Transverse colon (tissue), 4 donors: Measurements from ENCODE around the gene MYO18B. TPM values are rescaled to one million over a fixed set of nuclear protein-coding genes. Genes with fewer than 3 reads are reported as not detected.

Experiments
- DNase-seq: peaks from one replicate; pipeline ENCODE4 v3.0.0-alpha.2; 2019
- H3K27ac ChIP-seq, 4 donors: fragments of 200-600 bp; sonication (generic); 2 replicates each; pipeline ENCODE4 v1.5.1; 2016 to 2018; ENCODE audit warnings: inconsistent platforms in 4 of 4
- H3K27me3 ChIP-seq: fragments of 200-600 bp; sonication (generic); 2 replicates; pipeline ENCODE4 v1.5.1; 2017; ENCODE audit warnings: inconsistent platforms
- H3K36me3 ChIP-seq, 4 donors: fragments of 200-600 bp; sonication (generic); 2 replicates each; pipeline ENCODE4 v1.5.1; 2017 to 2019; ENCODE audit warnings: inconsistent platforms in 4 of 4
- H3K4me1 ChIP-seq, 4 donors: fragments of 200-600 bp; sonication (generic); 2 replicates each; pipeline ENCODE4 v1.5.1; 2017 to 2020; ENCODE audit warnings: inconsistent platforms in 4 of 4
- H3K4me3 ChIP-seq, 4 donors: fragments of 200-600 bp; sonication (generic); 1 replicate in 1 of 4; 2 replicates in 3 of 4; pipeline versions ENCODE4 v1.5.1 to v1.6.1; 2017 to 2019; ENCODE audit warnings: inconsistent platforms in 4 of 4
- H3K9me3 ChIP-seq, 2 donors: fragments of 200-600 bp; sonication (generic); 2 replicates each; pipeline ENCODE4 v1.5.1; 2017 to 2019; ENCODE audit warnings: inconsistent platforms in 2 of 2
- EP300 ChIP-seq: sonication (generic); formaldehyde crosslinking; IDR thresholded peaks from one replicate; pipeline ENCODE4 v1.6.1; 2017; ENCODE audit warnings: antibody characterized with exemption, low read depth
- POLR2A ChIP-seq: fragments of 450-650 bp; IDR thresholded peaks from one replicate; pipeline ENCODE4 v1.6.1; 2016; ENCODE audit warnings: antibody characterized with exemption, mild to moderate bottlenecking, moderate library complexity
- POLR2AphosphoS5 ChIP-seq, 3 donors: sonication (generic); formaldehyde crosslinking; IDR thresholded peaks; one replicate each; pipeline ENCODE4 v1.6.1; 2016; ENCODE audit warnings: antibody characterized with exemption in 3 of 3
- WGBS, 2 donors: methylation state at CpG; one replicate each; pipeline ENCODE4 v1.1.5; 2018; ENCODE audit warnings: low coverage in 1 of 2; 5-methylcytosine and 5-hydroxymethylcytosine counted together
- in situ Hi-C, 4 donors: fragments of 200-750 bp; cut with MboI; loops; one replicate each; pipeline versions ENCODE4 v1.15.0 to v1.15.1; 2017; ENCODE audit warnings: low sequenced_read_pairs in 3 of 4, low pct_ligation_motif_present in 1 of 4, low pct_unique_long_range_greater_than_20kb in 1 of 4
- intact Hi-C: fragments of 100-400 bp; cut with DNase I; formaldehyde crosslinking; loops from one replicate; pipeline ENCODE4 v1.15.1; 2023; ENCODE audit warnings: low total_unique reads
- total RNA-seq, 4 donors: library from RNA; depleted of rRNA; stranded (reverse); fragments of >200 nt; gene quantifications; one replicate each; pipeline ENCODE4 v1.1.0, GENCODE V29; 2016
- TF ChIP-seq, protein P1 (sequence below), 5 experiments: fragments of 200-600 bp in 3 of 5; fragments of 450-650 bp in 2 of 5; sonication (generic) in 3 of 5; IDR thresholded peaks; 1 replicate in 2 of 5; 2 replicates in 3 of 5; pipeline ENCODE4 v1.5.1; 2016 to 2017; ENCODE audit warnings: antibody characterized with exemption in 5 of 5, inconsistent platforms in 3 of 5, mild to moderate bottlenecking in 2 of 5, moderate library complexity in 1 of 5

Gene MYO18B
- total RNA-seq, 4 donors from 2014 or later: 0.27 TPM; not detected in 3

DNA sequence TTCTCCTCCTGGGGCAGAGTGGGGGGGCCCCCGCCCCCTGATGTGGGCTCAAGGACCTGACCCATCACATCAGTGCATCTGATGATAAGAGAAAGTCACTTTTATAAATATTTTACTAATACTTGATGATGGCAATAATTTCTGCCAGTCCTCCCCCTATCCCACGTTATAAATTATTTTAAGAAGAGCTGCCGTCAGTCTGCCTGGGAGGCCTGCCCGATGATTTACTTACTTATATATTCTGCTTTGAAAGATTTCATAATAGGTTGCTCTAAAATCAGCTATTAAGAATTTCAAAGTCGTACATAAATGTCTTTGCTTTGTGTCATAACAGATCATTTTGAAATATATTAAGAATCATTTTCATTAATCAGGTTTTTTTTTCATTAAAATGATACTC lies 58.8 kb downstream of the MYO18B start:
- H3K4me1 ChIP-seq: no peaks in the 10 kb centered on the region
- in situ Hi-C loops: no loop called here
- H3K4me3 ChIP-seq: no peak overlapping the region
- H3K9me3 ChIP-seq: no peaks in the 10 kb centered on the region
- no peak overlapping the region for H3K27ac ChIP-seq
- no peak for TF ChIP-seq EP300
- TF ChIP-seq POLR2AphosphoS5 (IDR thresholded peaks at IDR 0.05): no peak
- no peak for TF ChIP-seq POLR2A
- TF ChIP-seq, protein P1, sequence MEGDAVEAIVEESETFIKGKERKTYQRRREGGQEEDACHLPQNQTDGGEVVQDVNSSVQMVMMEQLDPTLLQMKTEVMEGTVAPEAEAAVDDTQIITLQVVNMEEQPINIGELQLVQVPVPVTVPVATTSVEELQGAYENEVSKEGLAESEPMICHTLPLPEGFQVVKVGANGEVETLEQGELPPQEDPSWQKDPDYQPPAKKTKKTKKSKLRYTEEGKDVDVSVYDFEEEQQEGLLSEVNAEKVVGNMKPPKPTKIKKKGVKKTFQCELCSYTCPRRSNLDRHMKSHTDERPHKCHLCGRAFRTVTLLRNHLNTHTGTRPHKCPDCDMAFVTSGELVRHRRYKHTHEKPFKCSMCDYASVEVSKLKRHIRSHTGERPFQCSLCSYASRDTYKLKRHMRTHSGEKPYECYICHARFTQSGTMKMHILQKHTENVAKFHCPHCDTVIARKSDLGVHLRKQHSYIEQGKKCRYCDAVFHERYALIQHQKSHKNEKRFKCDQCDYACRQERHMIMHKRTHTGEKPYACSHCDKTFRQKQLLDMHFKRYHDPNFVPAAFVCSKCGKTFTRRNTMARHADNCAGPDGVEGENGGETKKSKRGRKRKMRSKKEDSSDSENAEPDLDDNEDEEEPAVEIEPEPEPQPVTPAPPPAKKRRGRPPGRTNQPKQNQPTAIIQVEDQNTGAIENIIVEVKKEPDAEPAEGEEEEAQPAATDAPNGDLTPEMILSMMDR (IDR thresholded peaks at IDR 0.05): no peak
- 46% methylated on average over 4 to 5 of the region's 5 CpGs for WGBS, 2 donors
- no peaks in the 10 kb centered on the region for H3K36me3 ChIP-seq
- intact Hi-C loops: loop anchor here (5.0 kb wide), 1 partner anchor 662 kb away; no protein-coding TSS in a partner anchor
- DNase-seq: no peak
- H3K27me3 ChIP-seq: peaks cover 15% of the 10 kb centered on the region

- Histone ChIP-seq H3K4me3 (no peak overlapping the region), H3K27me3 (peaks cover 15% of the 10 kb centered on the region), H3K4me1 (no peaks in the 10 kb centered on the region), H3K27ac (no peak overlapping the region), H3K36me3 (no peaks in the 10 kb centered on the region), H3K9me3 (no peaks in the 10 kb centered on the region)
- intact Hi-C loops: loop anchor here (5.0 kb wide), 1 partner anchor 660 kb away; no protein-coding TSS in a partner anchor
- in situ Hi-C loops: no loop called here
- DNase-seq: no peak
- WGBS, 2 donors: 45 to 50% methylated on average over 2 of the region's 2 CpGs
- TF ChIP-seq POLR2A (no peak), EP300 (no peak), POLR2AphosphoS5 (IDR thresholded peaks at IDR 0.05) (no peak)
- TF ChIP-seq, protein P1 (IDR thresholded peaks at IDR 0.05): no peak
These were observed 60.0 kb downstream of the MYO18B start for GRCh38 chr22:25802018-25802417.

- intact Hi-C loops (loop anchor here (5.0 kb wide), 1 partner anchor 658 kb away; no protein-coding TSS in a partner anchor), in situ Hi-C loops (no loop called here)
- Histone ChIP-seq H3K4me1 (no peaks in the 10 kb centered on the region), H3K27ac (no peak overlapping the region), H3K9me3 (no peaks in the 10 kb centered on the region), H3K27me3 (peaks cover 7% of the 10 kb centered on the region), H3K4me3 (no peak overlapping the region), H3K36me3 (no peaks in the 10 kb centered on the region)
- 89% methylated on average over 6 of the region's 6 CpGs; no CpG with 5 or more reads in 1 of the 2 donors for WGBS, 2 donors
- no peak for TF ChIP-seq EP300
- TF ChIP-seq, protein P1 (IDR thresholded peaks at IDR 0.05): no peak
- no peak for DNase-seq
These were observed 62.7 kb downstream of the MYO18B start for GRCh38 chr22:25804676-25805075.

- intact Hi-C loops: no loop called here
- Histone ChIP-seq H3K36me3 (no peaks in the 10 kb centered on the region), H3K27ac (no peak overlapping the region), H3K27me3 (peaks cover 4% of the 10 kb centered on the region), H3K4me1 (no peaks in the 10 kb centered on the region), H3K9me3 (no peaks in the 10 kb centered on the region), H3K4me3 (no peak overlapping the region)
- no peak for TF ChIP-seq POLR2A
- TF ChIP-seq EP300: no peak
- TF ChIP-seq, protein P1 (IDR thresholded peaks at IDR 0.05): no peak
- TF ChIP-seq POLR2AphosphoS5 (IDR thresholded peaks at IDR 0.05): no peak
- in situ Hi-C loops: no loop called here
- 64 to 66% methylated on average over 4 of the region's 4 CpGs for WGBS, 2 donors
- no peak for DNase-seq
These were observed 64.6 kb downstream of the MYO18B start for GRCh38 chr22:25806579-25806978.
